ENCODE results near the gene ALKBH6. TPM values are rescaled to one million over a fixed set of nuclear protein-coding genes. Genes with fewer than 3 reads are reported as not detected.

Gene ALKBH6
- total RNA-seq, 4 donors from 2014 or later, result 16.7 to 31.1 (median 18.6) TPM

- TF ChIP-seq CTCF (IDR thresholded peaks at IDR 0.05; ENCODE audit: low read depth), result no peak
These were observed 18.7 kb downstream of the ALKBH6 start, which contains the start of gene SDHAF1 for GRCh38 chr19:35995048-35995993. Gene SDHAF1, plus strand, starts transcription at chr19:35995188. Its CDS starts 87 bp downstream, at chr19:35995275.

DNA sequence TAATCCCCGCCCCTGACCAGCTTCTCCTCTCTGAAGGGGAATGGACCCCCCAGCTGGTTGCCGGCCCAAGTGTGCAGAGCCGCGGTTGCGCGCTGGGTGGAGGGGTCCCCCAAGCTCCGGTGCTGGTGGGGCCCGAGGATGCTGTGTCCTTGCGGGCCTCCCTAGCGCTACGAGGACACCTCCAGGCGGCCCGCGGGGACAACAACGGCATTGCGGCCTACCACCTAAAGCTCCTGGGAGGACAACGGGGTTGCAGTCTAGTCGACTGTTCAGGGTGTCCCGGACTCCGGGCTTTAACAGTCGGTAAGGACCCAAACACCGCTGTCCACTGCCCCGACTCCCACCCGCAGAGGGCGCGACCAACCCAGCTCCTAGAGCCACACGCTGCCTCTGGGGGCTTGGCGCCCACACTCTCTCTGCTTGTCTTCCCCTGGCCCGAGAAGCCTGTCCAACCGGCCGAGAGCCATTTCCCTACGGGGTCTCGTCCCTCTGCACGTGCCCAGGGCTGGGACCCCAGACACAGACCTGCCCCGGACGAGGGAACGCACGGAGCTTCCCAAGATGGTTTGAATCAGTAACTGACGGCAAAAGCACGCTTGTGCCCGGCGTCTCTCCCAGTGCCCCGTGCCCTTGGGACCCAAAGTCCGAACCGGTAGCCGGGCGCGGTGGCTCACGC, 20.0 kb downstream of the ALKBH6 start:
- no peak for TF ChIP-seq CTCF (IDR thresholded peaks at IDR 0.05; ENCODE audit: low read depth)

DNA sequence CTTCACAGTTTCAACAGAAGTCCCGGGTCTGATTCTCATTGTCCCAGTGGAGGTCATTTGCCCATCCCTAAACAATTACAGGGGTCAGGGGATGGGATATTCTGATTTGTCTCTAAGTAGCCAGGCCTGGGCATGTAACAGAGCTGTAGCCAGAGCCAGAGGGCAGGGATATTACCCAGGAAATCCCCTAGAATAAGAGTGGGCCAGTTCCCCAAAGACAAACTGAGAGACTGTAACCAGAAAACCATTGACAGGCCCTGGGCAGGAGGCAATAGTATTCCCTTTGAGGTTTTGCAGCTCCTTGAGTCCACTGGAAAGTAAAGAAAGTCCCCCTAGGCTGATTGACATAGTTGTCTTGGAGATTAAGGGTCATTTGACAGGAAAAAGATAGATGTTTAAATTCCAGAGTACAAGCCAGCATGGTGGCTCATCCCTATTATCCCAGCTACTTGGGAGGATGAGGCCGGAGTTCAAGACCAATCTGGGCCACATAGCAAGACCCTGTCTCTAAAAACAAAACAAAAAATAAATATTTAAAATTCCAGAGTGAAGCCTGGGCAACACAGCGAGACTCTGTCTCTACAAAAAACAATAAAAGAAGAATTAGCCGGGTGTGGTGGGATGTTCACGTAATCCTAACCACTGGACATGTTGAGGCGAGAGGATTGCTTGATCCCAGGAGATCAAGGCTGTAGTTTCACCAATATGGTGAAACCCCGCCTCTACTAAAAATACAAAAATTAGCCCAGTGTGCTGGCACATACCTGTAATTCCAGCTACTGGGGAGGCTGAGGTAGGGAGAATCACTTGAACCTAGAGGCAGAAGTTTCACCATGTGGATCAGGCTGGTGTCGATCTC, 20.9 kb downstream of the ALKBH6 start:
- TF ChIP-seq CTCF (IDR thresholded peaks at IDR 0.05; ENCODE audit: low read depth), result no peak

DNA sequence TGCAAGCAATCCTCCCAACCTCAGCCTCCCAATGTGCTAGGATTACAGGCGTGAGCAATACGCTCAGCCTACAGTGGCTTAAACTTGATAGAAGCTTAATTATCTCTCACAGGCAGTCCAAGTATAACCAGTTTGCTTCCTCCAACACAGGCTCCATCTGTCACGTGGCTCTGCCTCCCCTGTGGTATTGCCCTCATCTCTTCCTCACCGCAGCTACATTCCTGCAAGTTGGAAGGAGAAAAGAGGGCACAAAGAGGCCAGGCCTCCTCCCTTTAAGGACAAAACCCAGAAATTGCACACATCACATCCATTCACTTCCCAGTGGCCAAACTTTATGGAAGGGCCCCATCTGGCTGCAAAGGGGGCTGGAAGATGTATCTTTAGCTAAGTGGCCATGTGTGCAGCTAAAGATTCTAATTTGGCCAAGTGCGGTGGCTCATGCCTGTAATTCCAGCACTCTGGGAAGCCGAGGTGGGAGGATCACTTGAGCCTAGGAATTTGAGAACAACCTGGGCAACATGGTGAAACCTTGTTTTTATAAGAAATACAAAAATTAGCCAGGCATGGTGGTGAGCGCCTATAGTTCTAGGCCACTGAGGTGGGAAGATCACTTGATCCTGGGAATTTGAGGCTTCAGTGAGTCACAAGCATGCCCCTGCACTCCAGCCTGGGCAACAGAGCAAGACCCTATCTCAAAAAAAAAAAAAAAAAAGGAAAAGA, 22.1 kb downstream of the ALKBH6 start:
- no peak for TF ChIP-seq CTCF (IDR thresholded peaks at IDR 0.05; ENCODE audit: low read depth)

- no peak for TF ChIP-seq CTCF (IDR thresholded peaks at IDR 0.05; ENCODE audit: low read depth)
These were observed 23.0 kb downstream of the ALKBH6 start for GRCh38 chr19:35990771-35991730.

GRCh38 chr19:35990156-35990555, 23.9 kb downstream of the ALKBH6 start:
- TF ChIP-seq CTCF (IDR thresholded peaks at IDR 0.05; ENCODE audit: low read depth), result no peak
